ENCODE results near the gene PDE6B.
"Not testable (repeated sequence)": the region's sequence is repeated elsewhere in the genome, so short reads cannot be mapped to it uniquely, and the experiment has no call there.

PDE6B gene

GRCh38 chr4:622996-623913 lies 2.1 kb upstream of the PDE6B start:
- DNase-seq = no peak

GRCh38 chr4:623914-624566 lies 1.3 kb upstream of the PDE6B start:
- DNase-seq = no peak

- DNase-seq = no peak
Observed at GRCh38 chr4:625631-626161, 323 bp downstream of the PDE6B start.

- no peak for DNase-seq
Observed at GRCh38 chr4:626201-627091, 1.1 kb downstream of the PDE6B start.

GRCh38 chr4:627347-628125 lies 2.2 kb downstream of the PDE6B start:
- no peak for DNase-seq

GRCh38 chr4:628311-628741 lies 3.0 kb downstream of the PDE6B start:
- DNase-seq = no peak

- DNase-seq = no peak
Observed at GRCh38 chr4:628821-629635, 3.7 kb downstream of the PDE6B start.

GRCh38 chr4:629636-629914 lies 4.2 kb downstream of the PDE6B start:
- no peak for DNase-seq

GRCh38 chr4:629915-630641 lies 4.7 kb downstream of the PDE6B start:
- no peak for DNase-seq

- DNase-seq = no peak
Observed at GRCh38 chr4:630656-631055, 5.3 kb downstream of the PDE6B start.

- no peak for DNase-seq
Observed at GRCh38 chr4:632196-632790, 6.9 kb downstream of the PDE6B start.

- DNase-seq = no peak
Observed at GRCh38 chr4:632926-633325, 7.6 kb downstream of the PDE6B start.

GRCh38 chr4:633406-633805 lies 8.0 kb downstream of the PDE6B start:
- no peak for DNase-seq

- DNase-seq = no peak
Observed at GRCh38 chr4:633976-634598, 8.7 kb downstream of the PDE6B start.

- DNase-seq = no peak
Observed at GRCh38 chr4:634599-634985, 9.2 kb downstream of the PDE6B start.

- DNase-seq = not testable (repeated sequence)
Observed at GRCh38 chr4:635066-635835, 9.9 kb downstream of the PDE6B start.

GRCh38 chr4:635851-636627 lies 10.7 kb downstream of the PDE6B start:
- no peak for DNase-seq

- no peak for DNase-seq
Observed at GRCh38 chr4:636628-637159, 11.3 kb downstream of the PDE6B start.

Data from GDM1 (cell line).